HG02798 (cell line): ENCODE results near the gene SALL2.
"Not testable (repeated sequence)": the region's sequence is repeated elsewhere in the genome, so short reads cannot be mapped to it uniquely, and the experiment has no call there.

ENCODE experiments used
- ATAC-seq: cut with Tn5 transposase; IDR thresholded peaks from one replicate; pipeline ENCODE4 v1.9.1; 2021; ENCODE audit warnings: mild to moderate bottlenecking; ENCODE audit not compliant: unreplicated experiment, poor library complexity

SALL2 gene

GRCh38 chr14:21525962-21526671 lies at the start of gene SALL2:
Gene SALL2 (minus strand): TSS chr14:21526346. CDS start chr14:21526127, 219 bp downstream.
- peak; percentile 72 for ATAC-seq

GRCh38 chr14:21575661-21576060 lies 49.5 kb upstream of the SALL2 start:
- no peak for ATAC-seq

- ATAC-seq, result no peak
These were observed 46.5 kb upstream of the SALL2 start for GRCh38 chr14:21572604-21573003.

- ATAC-seq, result no peak
These were observed 32.6 kb upstream of the SALL2 start for GRCh38 chr14:21558703-21559170.

- ATAC-seq, result no peak
These were observed 31.1 kb upstream of the SALL2 start for GRCh38 chr14:21557084-21557901.

GRCh38 chr14:21556378-21557083 lies 30.4 kb upstream of the SALL2 start:
- no peak for ATAC-seq

GRCh38 chr14:21553266-21553665 lies 27.1 kb upstream of the SALL2 start:
- ATAC-seq, result no peak

- ATAC-seq, result not testable (repeated sequence)
These were observed 18.4 kb upstream of the SALL2 start for GRCh38 chr14:21544588-21544987.

GRCh38 chr14:21543963-21544362 lies 17.8 kb upstream of the SALL2 start:
- no peak for ATAC-seq

GRCh38 chr14:21543521-21543960 lies 17.4 kb upstream of the SALL2 start:
- ATAC-seq, result no peak

- no peak for ATAC-seq
These were observed 15.4 kb upstream of the SALL2 start for GRCh38 chr14:21541413-21542074.

GRCh38 chr14:21539189-21539940 lies 13.2 kb upstream of the SALL2 start:
- ATAC-seq, result no peak

GRCh38 chr14:21537090-21537424 lies 10.9 kb upstream of the SALL2 start:
- ATAC-seq, result no peak

GRCh38 chr14:21536418-21537089 lies 10.4 kb upstream of the SALL2 start:
- ATAC-seq, result no peak

GRCh38 chr14:21535545-21536417 lies 9.6 kb upstream of the SALL2 start:
- ATAC-seq, result no peak

GRCh38 chr14:21534576-21534975 lies 8.4 kb upstream of the SALL2 start:
- no peak for ATAC-seq

- no peak for ATAC-seq
These were observed 7.1 kb upstream of the SALL2 start for GRCh38 chr14:21533294-21533693.

- no peak for ATAC-seq
These were observed 3.4 kb upstream of the SALL2 start for GRCh38 chr14:21529515-21529914.
